T-helper 17 cell (primary cell): Measurements from ENCODE around the gene POLR2J2. TPM values are rescaled to one million over a fixed set of nuclear protein-coding genes. Genes with fewer than 3 reads are reported as not detected.
"Not testable (repeated sequence)": the region's sequence is repeated elsewhere in the genome, so short reads cannot be mapped to it uniquely, and the experiment has no call there.

Experiments
- ATAC-seq: fragments of 150-1000 bp; cut with Tn5 transposase; 2 replicates; pipeline ENCODE4 v1.10.0; 2021; ENCODE audit warnings: mild to moderate bottlenecking, moderate library complexity
- DNase-seq, 3 donors: peaks; one replicate each; pipeline versions ENCODE4 v3.0.0 to v3.0.0-alpha.2; 2020 to 2021
- H3K9me3 ChIP-seq: one replicate; pipeline ENCODE4 v1.7.0; 2013; ENCODE audit warnings: low read length, mild to moderate bottlenecking; ENCODE audit not compliant: control insufficient read depth, poor library complexity, severe bottlenecking
- H3K27ac Mint-ChIP-seq: one replicate; pipeline ENCODE4 v1.8.0; 2022; ENCODE audit warnings: mild to moderate bottlenecking, moderate library complexity, mixed read lengths
- H3K27me3 Mint-ChIP-seq: one replicate; pipeline ENCODE4 v1.8.0; 2022; ENCODE audit warnings: mixed read lengths
- H3K36me3 Mint-ChIP-seq: one replicate; pipeline ENCODE4 v1.8.0; 2022; ENCODE audit warnings: low read depth, mixed read lengths
- H3K4me1 Mint-ChIP-seq: one replicate; pipeline ENCODE4 v1.8.0; 2022; ENCODE audit warnings: mild to moderate bottlenecking, mixed read lengths
- H3K4me3 Mint-ChIP-seq: one replicate; pipeline ENCODE4 v1.8.0; 2022; ENCODE audit warnings: mild to moderate bottlenecking, moderate library complexity, mixed read lengths
- total RNA-seq, 4 donors: library from RNA in 2 of 4; stranded (reverse) in 2 of 4; gene quantifications; one replicate each; pipeline ENCODE4 v1.2.3 and lab custom pipeline; 2022 to 2026

POLR2J2 gene
- total RNA-seq, 2 donors from 2014 or later: 35.7 to 44.7 TPM

DNA sequence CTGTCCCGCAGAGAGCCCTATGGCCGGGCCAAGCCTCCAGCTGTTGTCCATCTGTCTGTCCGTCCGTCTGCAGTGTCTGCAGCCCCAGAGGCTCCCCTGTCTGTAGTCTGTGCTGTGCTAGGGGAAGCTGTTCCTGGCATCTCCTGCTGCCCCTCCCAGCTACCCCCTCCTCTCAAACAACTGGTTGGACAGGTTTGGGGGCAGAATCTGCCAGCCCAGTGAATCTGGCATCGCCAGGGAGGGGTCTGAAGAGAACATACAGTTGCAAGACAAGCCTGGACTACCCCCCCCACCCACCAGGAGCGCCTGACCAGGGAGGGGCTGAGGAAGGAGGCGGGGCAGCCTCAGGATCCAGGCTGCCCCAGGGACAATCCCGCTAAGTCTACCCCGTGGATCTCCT is 28.8 kb downstream of the POLR2J2 start, which contains the start of gene UPK3BL1:
UPK3BL1 (minus strand) TSS at position 101 of the 400 bp plus-strand sequence; CDS start at position 51, 50 bp downstream.
- not testable (repeated sequence) for H3K27me3 Mint-ChIP-seq, H3K4me3 Mint-ChIP-seq, ATAC-seq, H3K4me1 Mint-ChIP-seq, H3K36me3 Mint-ChIP-seq, H3K27ac Mint-ChIP-seq, DNase-seq, H3K9me3 ChIP-seq

DNA sequence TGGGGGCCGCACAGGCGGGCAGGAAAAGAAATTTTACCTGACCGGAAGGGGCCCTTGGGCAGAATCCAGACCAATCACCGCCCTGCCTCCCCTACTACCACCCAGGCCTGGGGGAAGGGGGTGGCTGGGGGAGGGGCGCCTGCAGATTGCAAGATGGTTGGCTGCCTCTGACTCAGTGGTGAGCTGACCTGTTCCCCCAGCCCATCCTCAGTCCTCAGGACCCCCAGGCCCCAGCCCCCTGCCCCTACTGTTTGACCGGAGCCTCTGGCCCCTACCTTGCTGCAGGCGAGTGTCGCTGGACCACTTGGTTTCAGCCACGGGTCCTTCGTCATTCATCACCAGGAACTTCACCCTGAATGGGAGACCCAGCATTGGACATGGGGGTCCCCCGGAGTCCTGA is 32.6 kb downstream of the POLR2J2 start:
- not testable (repeated sequence) for H3K27ac Mint-ChIP-seq, H3K4me1 Mint-ChIP-seq, DNase-seq, H3K9me3 ChIP-seq, H3K36me3 Mint-ChIP-seq, H3K27me3 Mint-ChIP-seq, H3K4me3 Mint-ChIP-seq
- ATAC-seq: peak; percentile 4

DNA sequence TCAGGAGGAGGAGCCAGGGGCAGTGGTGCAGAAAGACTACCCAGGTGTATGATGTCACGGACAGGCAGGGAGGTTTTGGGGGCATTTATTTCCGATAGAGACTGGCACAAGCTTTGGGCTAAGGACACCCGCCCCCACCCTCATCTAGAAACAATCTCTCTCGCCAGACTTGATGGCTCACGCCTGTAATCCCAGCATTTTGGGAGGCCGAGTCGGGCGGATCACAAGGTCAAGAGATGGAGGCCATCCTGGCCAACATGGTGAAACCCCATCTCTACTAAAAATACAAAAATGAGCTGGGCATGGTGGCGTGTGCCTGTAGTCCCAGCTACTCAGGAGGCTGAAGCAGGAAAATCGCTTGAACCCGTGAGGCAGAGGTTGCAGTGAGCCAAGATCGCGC is 34.5 kb downstream of the POLR2J2 start:
- not testable (repeated sequence) for H3K4me3 Mint-ChIP-seq, DNase-seq, H3K27ac Mint-ChIP-seq, H3K9me3 ChIP-seq, ATAC-seq, H3K4me1 Mint-ChIP-seq, H3K27me3 Mint-ChIP-seq, H3K36me3 Mint-ChIP-seq

- not testable (repeated sequence) for H3K36me3 Mint-ChIP-seq, DNase-seq, H3K4me3 Mint-ChIP-seq, H3K27ac Mint-ChIP-seq, H3K27me3 Mint-ChIP-seq, H3K9me3 ChIP-seq, ATAC-seq, H3K4me1 Mint-ChIP-seq
Observed at GRCh38 chr7:102635354-102635753, 36.1 kb downstream of the POLR2J2 start.

DNA sequence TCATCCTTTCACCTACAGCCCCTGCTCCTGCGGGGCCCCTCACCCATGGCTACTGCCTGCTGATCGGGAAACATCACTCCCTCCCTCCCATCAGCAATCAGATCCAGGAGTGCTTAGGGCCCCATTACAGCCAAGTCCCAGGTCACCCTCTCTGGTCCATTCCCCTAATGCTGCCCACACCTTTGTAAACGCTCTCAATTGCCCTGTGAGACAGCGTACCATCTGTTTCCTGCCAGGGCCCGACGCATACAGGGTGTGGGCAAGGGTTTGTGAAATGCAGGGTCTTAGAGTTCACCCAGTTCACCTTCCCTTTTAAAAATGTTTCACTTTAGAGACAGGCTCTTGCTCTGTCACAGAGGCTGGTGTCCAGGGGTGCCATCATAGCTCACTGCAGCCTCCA is 37.2 kb downstream of the POLR2J2 start:
- not testable (repeated sequence) for ATAC-seq, H3K4me3 Mint-ChIP-seq, H3K9me3 ChIP-seq, H3K27ac Mint-ChIP-seq, DNase-seq, H3K4me1 Mint-ChIP-seq, H3K36me3 Mint-ChIP-seq, H3K27me3 Mint-ChIP-seq

- H3K27ac Mint-ChIP-seq, H3K9me3 ChIP-seq, DNase-seq, ATAC-seq, H3K4me3 Mint-ChIP-seq, H3K36me3 Mint-ChIP-seq, H3K4me1 Mint-ChIP-seq, H3K27me3 Mint-ChIP-seq: not testable (repeated sequence)
Observed at GRCh38 chr7:102630622-102631021, 40.8 kb downstream of the POLR2J2 start.

GRCh38 chr7:102627271-102627904 is 44.1 kb downstream of the POLR2J2 start:
- not testable (repeated sequence) for ATAC-seq, H3K27ac Mint-ChIP-seq, H3K9me3 ChIP-seq

DNA sequence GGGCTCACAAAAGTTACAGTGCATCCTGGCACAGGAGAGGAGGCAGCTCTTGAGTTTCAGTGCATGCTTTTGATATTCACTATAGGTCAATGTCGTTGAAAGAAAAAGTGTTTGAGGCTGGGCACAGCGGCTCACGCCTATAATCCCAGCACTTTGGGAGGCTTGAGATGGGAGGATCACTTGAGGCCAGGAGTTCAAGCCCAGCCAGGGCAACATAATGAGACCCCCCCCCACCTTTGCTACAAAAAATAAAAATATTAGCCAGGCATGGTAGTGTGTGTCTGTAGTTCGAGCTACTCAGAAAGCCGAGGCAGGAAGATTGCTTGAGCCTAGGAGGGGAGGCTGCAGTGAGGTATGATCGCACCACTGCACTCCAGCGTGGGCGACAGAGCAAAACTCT is 53.3 kb downstream of the POLR2J2 start:
- not testable (repeated sequence) for ATAC-seq, H3K27ac Mint-ChIP-seq, H3K27me3 Mint-ChIP-seq, H3K4me3 Mint-ChIP-seq, H3K4me1 Mint-ChIP-seq, H3K9me3 ChIP-seq, DNase-seq, H3K36me3 Mint-ChIP-seq

More at GRCh38 chr7:102627271-102627904, 44.1 kb downstream of the POLR2J2 start:
- not testable (repeated sequence) for H3K4me1 Mint-ChIP-seq, DNase-seq, H3K4me3 Mint-ChIP-seq, H3K27me3 Mint-ChIP-seq, H3K36me3 Mint-ChIP-seq

DNA sequence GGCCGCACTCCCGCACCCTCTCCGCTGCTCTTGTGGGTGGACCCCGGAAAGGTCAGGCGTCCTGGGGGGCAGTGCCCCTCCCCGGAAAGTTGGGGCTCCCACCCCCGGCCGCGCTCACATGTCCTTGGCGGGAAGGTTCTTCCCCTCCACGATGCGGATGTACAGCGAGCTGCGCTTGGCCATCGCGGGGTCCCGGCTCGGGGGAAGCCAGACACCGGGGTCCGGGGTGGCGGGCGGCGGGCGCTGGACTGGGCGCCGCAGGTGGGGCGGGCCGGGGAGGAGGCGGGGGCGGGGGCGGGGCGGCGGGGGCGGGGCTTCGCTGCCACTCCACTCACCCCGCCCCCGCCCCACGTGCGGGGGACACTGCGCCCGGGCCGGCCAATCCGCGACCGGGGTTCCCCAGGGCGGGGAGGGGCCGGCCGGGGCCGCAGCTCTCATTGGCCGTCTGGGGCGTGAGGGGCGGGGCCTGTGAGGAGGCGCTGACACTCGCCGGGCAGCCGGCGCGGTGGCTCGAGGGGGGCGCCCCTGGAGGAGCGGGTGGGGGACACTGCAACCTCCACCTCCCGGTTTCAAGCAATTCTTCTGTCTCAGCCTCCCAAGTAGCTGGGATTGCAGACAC is 54.8 kb downstream of the POLR2J2 start, which contains the start of gene RASA4:
RASA4 (minus strand) TSS at position 250 of the 619 bp plus-strand sequence; CDS start at position 183, 67 bp downstream.
- H3K4me3 Mint-ChIP-seq, H3K27ac Mint-ChIP-seq, H3K36me3 Mint-ChIP-seq, H3K27me3 Mint-ChIP-seq, H3K4me1 Mint-ChIP-seq, H3K9me3 ChIP-seq: not testable (repeated sequence)
- ATAC-seq: peak; percentile 99
- DNase-seq: peak; percentile 22 to 37 (median 28)

Other genes with a start within 250 kb of the POLR2J2 start
- 10 to 100 TPM; 33.9 to 50.5 TPM for gene ORAI2, start 238.1 kb downstream of the POLR2J2 start, total RNA-seq
- gene ALKBH4, start 206.8 kb downstream of the POLR2J2 start, total RNA-seq: 1 to 10 TPM; 4.4 to 5.5 TPM
- gene LRWD1, start 206.7 kb downstream of the POLR2J2 start, total RNA-seq: 10 to 100 TPM; 13.5 to 15.2 TPM
- 10 to 100 TPM; 35.6 to 37.9 TPM for gene POLR2J, start 192.7 kb downstream of the POLR2J2 start, total RNA-seq
- 10 to 100 TPM; 20.7 to 23.7 TPM for gene RASA4B, start 153.9 kb downstream of the POLR2J2 start, total RNA-seq
- gene UPK3BL2, start 128.0 kb downstream of the POLR2J2 start, total RNA-seq: 10 to 100 TPM; 52.5 to 84.2 TPM
- under 1 TPM; 0.21 to 0.55 TPM for gene SPDYE2, start 120.4 kb downstream of the POLR2J2 start, total RNA-seq
- 100 to 1,000 TPM; 102 to 124 TPM for gene POLR2J3, start 99.1 kb downstream of the POLR2J2 start, total RNA-seq
- gene RASA4, start 54.9 kb downstream of the POLR2J2 start, total RNA-seq: 10 to 100 TPM; 58.5 to 61.6 TPM
- 10 to 100 TPM; 60.2 to 69.8 TPM for gene UPK3BL1, start 28.9 kb downstream of the POLR2J2 start, total RNA-seq
- gene SPDYE2B, start 21.3 kb downstream of the POLR2J2 start, total RNA-seq: not detected
- 1 to 10 TPM; 4.8 to 4.9 TPM for gene FAM185A, start 77.3 kb upstream of the POLR2J2 start, total RNA-seq
- under 1 TPM in 1 of 2 donors, not detected in 1; 0.86 TPM for gene LRRC17, start 241.3 kb upstream of the POLR2J2 start, total RNA-seq